HEK293 (cell line): Measurements from ENCODE around the gene DNAAF8.

Source experiments
- CTCF ChIA-PET: fragments of 350-600 bp; formaldehyde crosslinking; extraction: SDS; loops from one replicate; lab custom pipeline; 2021; ENCODE audit warnings: antibody characterized with exemption; lab: Yijun Ruan, JAX
- POLR2A ChIA-PET: fragments of 300-600 bp; formaldehyde crosslinking; extraction: SDS; loops from one replicate; lab custom pipeline; 2020; ENCODE audit warnings: antibody characterized with exemption, inconsistent platforms; lab: Yijun Ruan, JAX
- H3K27ac ChIP-seq: fragments of 200-500 bp; sonication (Bioruptor generic); 2 replicates; pipeline ENCODE4 v1.5.1; 2014; ENCODE audit warnings: low read depth, low read length, control low read depth, inconsistent platforms; ENCODE audit errors: extremely low read depth
- H3K36me3 ChIP-seq, 2 experiments: fragments of 200-500 bp in 1 of 2; sonication (Bioruptor generic) in 1 of 2; 1 replicate in 1 of 2; 2 replicates in 1 of 2; pipeline ENCODE4 v1.5.1; 2014 to 2017; ENCODE audit warnings: inconsistent platforms in 2 of 2, low read length in 2 of 2; ENCODE audit not compliant: control insufficient read depth in 2 of 2, insufficient read depth in 1 of 2
- H3K4me1 ChIP-seq: fragments of 200-500 bp; sonication (Bioruptor generic); 2 replicates; pipeline ENCODE4 v1.5.1; 2014; ENCODE audit warnings: mild to moderate bottlenecking, low read length, inconsistent platforms; ENCODE audit not compliant: control insufficient read depth, insufficient read depth
- H3K4me3 ChIP-seq: 2 replicates; pipeline ENCODE4 v1.5.1; 2011; ENCODE audit warnings: low read depth, mild to moderate bottlenecking, control low read depth, low read length, moderate library complexity
- H3K9me3 ChIP-seq: fragments of 200-500 bp; sonication (Bioruptor generic); 2 replicates; pipeline ENCODE4 v1.5.1; 2014; ENCODE audit warnings: low read depth, low read length, inconsistent platforms; ENCODE audit not compliant: control insufficient read depth, insufficient read depth
- EGR2 ChIP-seq: fragments of 450-650 bp; formaldehyde crosslinking; IDR thresholded peaks from 2 replicates; pipeline ENCODE4 v1.5.1; 2016; ENCODE audit warnings: low read depth, missing biosample characterization, missing genetic modification characterization
- INSM2 ChIP-seq: fragments of 450-650 bp; formaldehyde crosslinking; IDR thresholded peaks from 2 replicates; pipeline ENCODE4 v1.5.1; 2016; ENCODE audit warnings: missing biosample characterization, missing genetic modification characterization
- KLF16 ChIP-seq: fragments of 450-650 bp; formaldehyde crosslinking; IDR thresholded peaks from 2 replicates; pipeline ENCODE4 v1.5.1; 2017; ENCODE audit warnings: missing biosample characterization, missing genetic modification characterization
- KLF7 ChIP-seq: fragments of 450-650 bp; formaldehyde crosslinking; IDR thresholded peaks from 2 replicates; pipeline ENCODE4 v1.5.1; 2016; ENCODE audit warnings: missing biosample characterization, missing genetic modification characterization, borderline replicate concordance
- MYNN ChIP-seq: fragments of 450-650 bp; formaldehyde crosslinking; IDR thresholded peaks from 2 replicates; pipeline ENCODE4 v1.5.1; 2016; ENCODE audit warnings: missing biosample characterization, missing genetic modification characterization, borderline replicate concordance
- OSR2 ChIP-seq: fragments of 450-650 bp; formaldehyde crosslinking; IDR thresholded peaks from 2 replicates; pipeline ENCODE4 v1.5.1; 2016; ENCODE audit warnings: missing biosample characterization, missing genetic modification characterization
- PATZ1 ChIP-seq: fragments of 450-650 bp; formaldehyde crosslinking; IDR thresholded peaks from 2 replicates; pipeline ENCODE4 v1.5.1; 2016; ENCODE audit warnings: missing biosample characterization, missing genetic modification characterization
- PRDM4 ChIP-seq: fragments of 450-650 bp; formaldehyde crosslinking; IDR thresholded peaks from 2 replicates; pipeline ENCODE4 v1.5.1; 2017; ENCODE audit warnings: missing biosample characterization, missing genetic modification characterization
- REST ChIP-seq: fragments of 450-650 bp; formaldehyde crosslinking; IDR thresholded peaks from 2 replicates; pipeline ENCODE4 v1.5.1; 2016; ENCODE audit warnings: missing biosample characterization, missing genetic modification characterization
- SCRT2 ChIP-seq: fragments of 450-650 bp; formaldehyde crosslinking; IDR thresholded peaks from 2 replicates; pipeline ENCODE4 v1.5.1; 2016; ENCODE audit warnings: missing biosample characterization, missing genetic modification characterization
- ZBTB44 ChIP-seq: fragments of 450-650 bp; IDR thresholded peaks from 2 replicates; pipeline ENCODE4 v1.5.1; 2018; ENCODE audit warnings: missing biosample characterization, mild to moderate bottlenecking, missing genetic modification characterization
- ZNF10 ChIP-seq: fragments of 450-650 bp; formaldehyde crosslinking; IDR thresholded peaks from 2 replicates; pipeline ENCODE4 v1.5.1; 2017; ENCODE audit warnings: missing biosample characterization, missing genetic modification characterization
- ZNF114 ChIP-seq: fragments of 450-650 bp; formaldehyde crosslinking; IDR thresholded peaks from 2 replicates; pipeline ENCODE4 v1.5.0; 2017; ENCODE audit warnings: missing biosample characterization, missing genetic modification characterization
- ZNF169 ChIP-seq: fragments of 450-650 bp; formaldehyde crosslinking; IDR thresholded peaks from 2 replicates; pipeline ENCODE4 v1.5.1; 2016; ENCODE audit warnings: missing biosample characterization, missing genetic modification characterization
- ZNF18 ChIP-seq: fragments of 450-650 bp; formaldehyde crosslinking; IDR thresholded peaks from 2 replicates; pipeline ENCODE4 v1.5.1; 2016; ENCODE audit warnings: missing biosample characterization, missing genetic modification characterization
- ZNF48 ChIP-seq: fragments of 450-650 bp; formaldehyde crosslinking; IDR thresholded peaks from 2 replicates; pipeline ENCODE4 v1.5.1; 2016; ENCODE audit warnings: missing biosample characterization, missing genetic modification characterization
- ZNF501 ChIP-seq: fragments of 450-650 bp; formaldehyde crosslinking; IDR thresholded peaks from 2 replicates; pipeline ENCODE4 v1.5.1; 2016; ENCODE audit warnings: missing biosample characterization, missing genetic modification characterization
- ZNF521 ChIP-seq: fragments of 450-650 bp; formaldehyde crosslinking; IDR thresholded peaks from 2 replicates; pipeline ENCODE4 v1.5.1; 2017; ENCODE audit warnings: missing biosample characterization, mild to moderate bottlenecking, missing genetic modification characterization
- ZNF530 ChIP-seq: fragments of 450-650 bp; formaldehyde crosslinking; IDR thresholded peaks from 2 replicates; pipeline ENCODE4 v1.5.1; 2016; ENCODE audit warnings: low read depth, missing biosample characterization, missing genetic modification characterization
- ZNF600 ChIP-seq: fragments of 450-650 bp; formaldehyde crosslinking; IDR thresholded peaks from 2 replicates; pipeline ENCODE4 v1.5.1; 2016; ENCODE audit warnings: missing biosample characterization, missing genetic modification characterization
- ZNF76 ChIP-seq: fragments of 450-650 bp; formaldehyde crosslinking; IDR thresholded peaks from 2 replicates; pipeline ENCODE4; 2016; ENCODE audit warnings: low read depth, missing biosample characterization, missing genetic modification characterization, borderline replicate concordance
- ZNF791 ChIP-seq: fragments of 450-650 bp; formaldehyde crosslinking; IDR thresholded peaks from 2 replicates; pipeline ENCODE4 v1.5.1; 2016; ENCODE audit warnings: missing biosample characterization, missing genetic modification characterization
- ZNF843 ChIP-seq: fragments of 450-650 bp; formaldehyde crosslinking; IDR thresholded peaks from 2 replicates; pipeline ENCODE4 v1.5.1; 2016; ENCODE audit warnings: missing biosample characterization, missing genetic modification characterization

Gene DNAAF8

GRCh38 chr16:4734730-4735535 lies 596 bp downstream of the DNAAF8 start:
- Histone ChIP-seq H3K4me3 (peak overlapping the region; percentile 94), H3K27ac (peak overlapping the region; percentile 91; the same call in 1 of the 2 replicates), H3K36me3 (peaks cover 0 to 19% of the 10 kb centered on the region in 2 experiments; a peak in 2 of 3 replicates), H3K4me1 (no peaks in the 10 kb centered on the region), H3K9me3 (no peaks in the 10 kb centered on the region)
- CTCF ChIA-PET: interaction anchor here (0.7 to 1.7 kb wide), 2 partner anchors 62 to 221 kb away, joined by 3 to 10 read pairs; no protein-coding TSS in a partner anchor
- POLR2A ChIA-PET: interaction anchor here (0.6 to 3.0 kb wide), 28 partner anchors 10 to 258 kb away, joined by 3 to 43 read pairs (median 4); partner anchors contain the start of genes GLYR1, MGRN1, NUDT16L1 and ROGDI
- TF ChIP-seq MYNN (tag by site-specific recombination) (peak; percentile 92), KLF16 (0 out of 2 replicates have a peak, but pooled peaks have one; percentile 15), ZBTB44 (tag by site-specific recombination) (no peak), ZNF521 (tag by site-specific recombination) (no peak), ZNF18 (tag by site-specific recombination) (no peak), ZNF48 (tag by site-specific recombination) (no peak), OSR2 (tag by site-specific recombination) (no peak), ZNF791 (no peak), ZNF530 (tag by site-specific recombination) (no peak), ZNF501 (no peak), REST (tag by site-specific recombination) (no peak), ZNF600 (tag by site-specific recombination) (peak; percentile 64; the same call in 1 of the 2 replicates), ZNF76 (tag by site-specific recombination) (no peak), INSM2 (tag by site-specific recombination) (no peak), ZNF843 (no peak), PRDM4 (tag by site-specific recombination) (0 out of 2 replicates have a peak, but pooled peaks have one; percentile 7), SCRT2 (tag by site-specific recombination) (peak; percentile 76), ZNF169 (tag by site-specific recombination) (no peak), EGR2 (tag by site-specific recombination) (no peak), ZNF114 (tag by site-specific recombination) (no peak), KLF7 (no peak), PATZ1 (tag by site-specific recombination) (no peak), ZNF10 (tag by site-specific recombination) (0 out of 2 replicates have a peak, but pooled peaks have one; percentile 26)
